GM18858 (cell line): Measurements from ENCODE around the gene SSBP3.

Experiments
- ATAC-seq: cut with Tn5 transposase; IDR thresholded peaks from one replicate; pipeline ENCODE4 v1.9.1; 2021; ENCODE audit not compliant: unreplicated experiment

SSBP3 gene

DNA sequence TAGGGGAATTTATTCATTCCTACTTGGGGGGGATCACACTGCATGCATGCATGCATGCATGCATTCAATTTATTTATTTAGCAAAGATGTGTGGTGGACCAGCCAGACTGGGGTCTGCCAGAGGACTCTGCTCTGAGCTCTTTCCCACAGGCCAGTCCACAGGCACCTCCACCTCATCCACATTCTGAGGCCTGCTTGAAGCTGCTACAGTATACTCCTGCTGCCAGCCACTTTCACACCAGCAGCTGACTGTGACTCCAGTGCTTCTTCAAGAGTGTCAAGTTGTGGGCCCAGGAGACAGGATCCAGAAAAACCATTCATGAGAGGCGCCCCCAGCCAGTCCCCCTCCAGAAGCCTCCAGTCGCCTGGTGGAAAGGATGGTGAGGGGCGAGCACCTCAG lies 30.9 kb downstream of the SSBP3 start:
- no peak for ATAC-seq

GRCh38 chr1:54374766-54375165 lies 31.4 kb downstream of the SSBP3 start:
- ATAC-seq, result no peak

DNA sequence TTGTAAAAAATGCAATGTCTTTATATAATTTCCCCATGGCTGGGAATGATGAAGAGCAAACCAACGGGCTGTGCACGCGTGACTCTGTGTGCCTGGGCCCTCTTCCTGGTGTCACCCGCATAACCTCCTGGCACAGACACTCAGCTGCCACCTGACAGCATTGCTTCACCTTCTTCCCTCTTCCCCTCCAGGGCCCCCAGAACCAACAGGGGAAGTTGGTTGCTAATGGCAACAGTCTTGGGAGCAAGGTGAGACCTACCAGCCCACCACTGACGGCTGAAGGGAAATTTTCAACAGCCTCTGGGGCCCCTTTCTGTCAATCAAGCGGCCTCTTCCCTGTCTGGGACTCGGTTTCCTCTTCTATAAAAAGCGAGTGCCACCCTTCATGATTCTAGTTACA lies 33.2 kb downstream of the SSBP3 start:
- ATAC-seq, result no peak

- no peak for ATAC-seq
These were observed 34.3 kb downstream of the SSBP3 start for GRCh38 chr1:54371942-54372275.

DNA sequence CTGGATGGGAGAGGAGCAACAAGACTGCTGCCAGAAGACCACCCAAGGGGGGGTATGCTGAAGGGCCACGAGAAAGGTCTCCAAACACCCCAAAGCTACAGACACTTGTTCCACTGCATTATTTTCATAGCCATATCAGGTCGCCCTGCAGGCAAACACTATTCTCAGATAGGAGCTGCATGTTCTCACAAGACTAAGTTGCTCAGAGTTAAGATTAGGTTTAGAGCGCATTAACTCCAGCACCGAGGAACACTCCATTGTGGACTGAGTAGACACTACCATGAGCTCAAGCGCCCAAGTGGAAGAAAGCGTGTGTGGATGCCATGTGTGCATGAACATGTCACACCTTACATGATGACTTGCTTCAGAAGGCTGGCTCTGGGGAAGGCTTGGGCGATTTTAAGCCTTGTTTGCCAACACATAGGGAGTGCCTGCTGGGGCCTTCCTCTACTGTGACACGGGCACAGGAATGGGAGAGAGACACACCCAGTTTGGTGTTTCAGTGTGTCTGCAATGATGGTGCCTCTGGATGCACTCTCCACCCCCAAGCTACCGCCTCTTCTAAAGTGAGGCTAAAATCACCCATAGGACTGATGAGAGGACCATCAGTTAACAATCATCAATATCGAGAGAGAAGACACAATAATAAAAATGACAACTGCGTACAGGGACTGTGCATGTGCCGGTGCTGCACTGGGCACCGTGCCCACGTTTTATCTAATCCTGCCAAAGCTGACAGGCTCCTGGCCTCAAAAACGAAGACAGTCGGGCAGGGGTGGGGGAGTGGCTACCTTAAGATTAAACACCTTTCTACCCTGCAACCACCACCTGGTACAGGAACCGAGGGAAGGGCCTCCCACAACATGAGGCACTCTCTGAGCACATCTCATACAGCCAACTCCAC lies 34.9 kb downstream of the SSBP3 start:
- ATAC-seq, result no peak

DNA sequence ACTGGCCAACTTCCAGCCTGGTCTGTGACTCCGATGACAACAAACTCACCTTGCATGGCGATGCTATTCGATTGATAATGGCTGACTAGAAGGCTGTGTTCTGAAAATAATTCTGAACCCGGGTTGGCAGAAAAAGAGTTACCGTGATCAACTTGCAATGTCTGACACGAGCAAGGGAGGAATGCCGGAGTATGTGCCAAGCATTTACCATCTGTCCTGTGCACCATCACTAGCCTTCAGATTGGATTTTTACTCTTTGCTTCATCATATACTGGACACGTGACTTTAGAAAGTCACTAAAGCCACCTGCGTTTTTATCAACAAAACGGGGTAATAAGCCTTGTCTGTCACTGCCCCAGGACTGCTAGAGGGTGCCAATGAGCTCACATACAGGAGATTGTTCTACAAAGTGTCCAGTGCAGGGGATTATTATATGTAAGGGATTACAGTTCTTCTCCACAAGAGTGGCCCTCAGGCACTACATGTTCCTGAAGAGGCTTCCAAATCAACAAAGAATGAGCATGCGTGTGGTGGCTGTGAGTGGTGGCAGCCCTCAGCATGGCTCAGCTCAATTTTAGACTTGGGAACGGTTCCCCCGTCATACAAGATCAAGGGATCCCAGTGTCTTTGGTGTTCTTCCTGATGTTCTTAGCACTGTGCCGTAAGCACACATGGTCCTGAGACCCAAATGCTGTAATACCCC lies 35.8 kb downstream of the SSBP3 start:
- ATAC-seq, result no peak

- no peak for ATAC-seq
These were observed 38.6 kb downstream of the SSBP3 start for GRCh38 chr1:54367613-54368012.

DNA sequence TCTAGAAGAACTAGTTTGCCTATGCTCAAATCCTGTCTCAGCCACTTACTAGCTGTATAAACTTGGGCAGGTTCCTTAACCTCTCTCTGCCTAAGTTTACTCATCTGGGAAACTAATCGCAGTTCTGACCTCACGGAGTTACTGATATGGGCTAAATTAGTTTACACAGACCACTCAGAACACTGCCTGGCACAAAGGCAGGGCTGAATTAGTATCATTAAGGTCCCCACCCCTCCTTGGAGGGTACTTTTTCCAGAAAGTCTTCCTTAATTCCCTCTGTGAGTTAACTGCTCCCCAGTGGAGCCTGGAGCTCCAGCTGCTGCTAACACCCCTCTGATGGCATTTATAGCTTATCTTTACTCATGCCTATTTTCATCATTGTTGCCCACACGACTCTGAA lies 40.3 kb downstream of the SSBP3 start:
- no peak for ATAC-seq

DNA sequence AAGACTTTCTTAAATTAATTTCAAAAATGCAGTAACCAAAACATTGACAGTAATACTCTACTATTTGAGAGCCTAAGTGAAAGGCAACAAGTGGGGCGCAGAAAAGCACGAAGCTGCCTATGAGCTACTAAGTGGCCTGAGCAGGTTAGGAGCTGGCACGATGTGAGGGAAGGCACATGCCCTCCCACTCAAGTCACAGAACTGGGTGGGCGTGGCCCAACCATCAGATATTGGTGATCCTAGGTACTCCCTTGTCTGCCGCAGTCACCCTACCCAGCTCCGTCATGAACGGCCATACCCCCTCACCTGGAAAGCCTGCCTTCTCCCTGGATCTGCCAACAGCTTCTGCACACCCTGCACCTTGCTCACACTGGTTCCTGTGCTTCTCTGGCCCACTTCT lies 40.8 kb downstream of the SSBP3 start:
- ATAC-seq, result no peak

DNA sequence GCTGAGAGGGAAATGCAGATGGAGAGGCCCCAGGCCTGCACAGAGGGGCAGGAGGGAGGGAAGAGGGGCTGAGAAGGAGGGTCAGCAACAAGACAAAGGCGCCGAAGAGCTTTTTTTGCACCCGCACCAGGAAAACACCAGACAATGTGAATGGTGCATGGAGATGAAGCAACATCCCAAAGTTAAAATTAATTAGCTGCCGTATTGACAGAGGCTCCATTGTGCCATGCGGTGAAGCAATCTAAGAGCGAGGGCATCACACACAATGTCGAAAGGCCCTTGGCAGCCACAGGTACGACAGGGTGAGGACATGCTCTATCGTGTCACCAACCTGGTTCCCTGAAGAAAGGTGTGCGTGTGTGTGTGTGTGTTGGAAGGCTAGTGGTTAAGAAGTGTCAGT lies 41.2 kb downstream of the SSBP3 start:
- no peak for ATAC-seq

- ATAC-seq, result no peak
These were observed 41.6 kb downstream of the SSBP3 start for GRCh38 chr1:54364582-54364981.

DNA sequence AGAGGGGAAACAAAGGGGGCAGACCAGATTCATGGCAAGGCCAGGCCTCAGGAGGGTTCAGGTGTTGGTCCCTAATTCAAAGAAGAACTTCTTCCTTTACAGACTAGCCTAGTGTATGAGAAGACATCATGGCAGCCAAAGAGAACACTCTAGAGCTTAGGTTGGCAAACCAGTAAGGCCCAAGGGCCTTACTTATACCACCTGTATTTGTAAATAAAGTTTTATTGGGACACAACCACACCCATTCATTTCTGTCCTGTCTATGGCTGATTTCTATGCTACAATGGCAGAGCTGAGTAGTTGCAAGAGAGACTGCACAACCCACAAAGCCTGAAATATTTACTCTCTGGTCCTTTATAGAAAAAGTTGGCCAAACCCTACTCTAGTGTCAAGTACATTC lies 42.3 kb downstream of the SSBP3 start:
- no peak for ATAC-seq

DNA sequence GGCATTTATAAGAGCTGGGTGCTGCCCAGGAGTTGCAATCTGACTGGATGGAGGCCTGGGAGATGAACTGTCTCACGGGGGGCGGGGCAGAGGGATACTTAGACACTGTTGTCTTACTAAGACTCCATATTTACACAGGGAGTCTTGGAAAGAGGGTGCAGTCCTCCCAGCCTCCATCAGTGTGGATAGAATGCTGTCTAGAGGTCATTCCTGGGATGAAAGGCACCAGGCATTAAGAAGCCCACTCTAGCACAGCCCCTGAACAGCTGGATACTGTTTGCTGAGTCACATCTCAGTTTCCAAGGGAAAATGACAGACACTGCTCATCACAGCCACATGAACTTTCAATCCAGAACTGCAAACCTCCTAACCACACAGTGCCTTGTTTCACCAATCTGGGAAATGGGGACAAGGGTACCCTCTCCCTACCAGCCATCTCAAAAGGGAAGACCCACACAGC lies 43.3 kb downstream of the SSBP3 start:
- ATAC-seq, result no peak

GRCh38 chr1:54361342-54361741 lies 44.9 kb downstream of the SSBP3 start:
- ATAC-seq, result no peak

DNA sequence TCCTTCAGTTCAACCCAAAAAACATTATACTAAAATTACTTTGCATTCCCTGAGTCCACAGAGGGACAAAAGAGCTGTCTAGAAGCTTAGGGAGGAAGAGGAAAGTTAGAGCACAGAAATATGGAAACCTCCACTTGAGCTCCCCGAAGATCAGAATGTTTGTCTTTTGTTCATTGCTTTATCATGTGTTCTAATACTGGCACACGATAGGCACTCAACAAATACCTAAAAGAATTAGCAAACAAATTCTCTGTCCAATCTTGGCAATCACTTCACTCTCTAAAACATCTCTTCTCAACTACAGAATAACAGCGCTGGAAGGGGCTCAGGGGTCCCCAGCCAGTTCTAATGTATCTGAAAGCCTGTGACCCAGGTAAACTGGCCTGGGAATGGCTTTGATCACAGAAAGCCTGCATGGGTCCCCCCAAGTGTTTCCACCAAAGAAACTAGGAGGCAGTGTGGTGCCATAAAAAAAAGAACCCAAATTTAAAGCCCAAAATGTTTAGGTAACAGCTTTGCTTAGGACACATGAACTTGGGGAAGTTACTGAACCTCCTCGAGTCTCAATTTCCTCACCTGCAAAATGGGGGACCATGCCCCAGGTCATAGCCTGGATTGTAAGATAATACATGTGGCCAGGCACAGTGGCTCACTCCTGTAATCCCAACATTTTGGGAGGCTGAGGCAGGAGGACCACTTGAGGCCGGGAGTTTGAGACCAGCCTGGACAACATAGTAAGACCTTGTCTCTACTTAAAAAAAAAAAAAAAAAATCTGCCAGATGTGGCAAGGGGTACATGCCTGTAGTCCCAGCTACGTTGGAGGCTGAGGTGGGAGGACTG lies 45.8 kb downstream of the SSBP3 start:
- no peak for ATAC-seq

- no peak for ATAC-seq
These were observed 46.6 kb downstream of the SSBP3 start for GRCh38 chr1:54359393-54360162.

GRCh38 chr1:54358503-54359168 lies 47.6 kb downstream of the SSBP3 start:
- ATAC-seq, result no peak

- no peak for ATAC-seq
These were observed 48.2 kb downstream of the SSBP3 start for GRCh38 chr1:54357967-54358366.

DNA sequence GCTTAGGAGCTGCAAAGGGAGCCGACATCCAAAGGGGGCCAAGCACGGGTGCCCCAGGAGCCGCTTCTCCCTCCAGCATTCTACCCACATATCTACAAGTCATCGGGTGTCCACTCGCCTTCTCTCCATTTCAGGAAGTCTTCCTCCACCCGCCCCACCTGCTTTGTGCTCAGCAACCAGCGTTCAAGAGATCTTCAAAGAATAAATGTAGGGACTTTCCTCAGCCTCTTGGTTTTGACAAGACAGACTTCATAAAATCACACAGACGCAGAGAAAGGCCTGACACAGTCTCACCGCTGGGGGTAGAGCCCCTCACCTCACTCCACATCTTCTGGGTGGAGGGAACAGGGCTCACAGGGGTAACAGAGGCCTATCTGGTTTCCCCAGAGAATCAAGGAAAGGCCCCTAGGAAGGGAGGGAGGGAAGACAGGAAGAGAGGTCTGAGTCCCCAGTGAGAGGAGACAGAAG lies 49.5 kb downstream of the SSBP3 start:
- ATAC-seq, result no peak
